ENCODE data around the gene CACHD1.

Gene CACHD1

GRCh38 chr1:64480999-64481772 lies 11.3 kb downstream of the CACHD1 start:
- no peaks in the 10 kb centered on the region for H3F3A ChIP-seq (ENCODE audit: insufficient read depth)
- H3K9me2 ChIP-seq (replicated peaks; ENCODE audit: insufficient read depth, low read length) = no peaks in the 10 kb centered on the region; the same call in 1 of the 2 replicates
- no peak overlapping the region for H3K4me3 ChIP-seq (ENCODE audit: insufficient read depth, low read length, poor library complexity, severe bottlenecking)
- H3K4me2 ChIP-seq (ENCODE audit: low read depth, low read length, poor library complexity, severe bottlenecking) = no peak overlapping the region
- no peak overlapping the region for H2AFZ ChIP-seq (ENCODE audit: low read depth, low read length, severe bottlenecking)
- no peaks in the 10 kb centered on the region for H3K79me2 ChIP-seq (ENCODE audit: insufficient read depth, low read length)
- no peaks in the 10 kb centered on the region for H3K36me3 ChIP-seq (ENCODE audit: low read length)
- no peak overlapping the region for H3K9ac ChIP-seq (ENCODE audit: low read length)
- no peaks in the 10 kb centered on the region for H4K20me1 ChIP-seq (ENCODE audit: low read depth, low read length)
- no peaks in the 10 kb centered on the region for H3K9me3 ChIP-seq (ENCODE audit: insufficient read depth, low read length)
- TF ChIP-seq CTCF (IDR thresholded peaks at IDR 0.05; ENCODE audit: insufficient read depth, low read length, poor library complexity, severe bottlenecking) (no peak), EZH2phosphoT487 (conservative IDR thresholded peaks at IDR 0.05; ENCODE audit: low read length) (no peak)
- no peak overlapping the region for H3K27ac ChIP-seq (ENCODE audit: low read depth, low read length)
- H3K27me3 ChIP-seq (ENCODE audit: low read length) = no peaks in the 10 kb centered on the region

- H3K27ac ChIP-seq (ENCODE audit: low read depth, low read length) = no peak overlapping the region
- H3K9me3 ChIP-seq (ENCODE audit: insufficient read depth, low read length) = no peaks in the 10 kb centered on the region
- H2AFZ ChIP-seq (ENCODE audit: low read depth, low read length, severe bottlenecking) = no peak overlapping the region
- H3K79me2 ChIP-seq (ENCODE audit: insufficient read depth, low read length) = no peaks in the 10 kb centered on the region
- no peaks in the 10 kb centered on the region; the same call in 1 of the 2 replicates for H3K9me2 ChIP-seq (replicated peaks; ENCODE audit: insufficient read depth, low read length)
- H3F3A ChIP-seq (ENCODE audit: insufficient read depth) = no peaks in the 10 kb centered on the region
- no peak for TF ChIP-seq CTCF (IDR thresholded peaks at IDR 0.05; ENCODE audit: insufficient read depth, low read length, poor library complexity, severe bottlenecking)
- no peak for TF ChIP-seq EZH2phosphoT487 (conservative IDR thresholded peaks at IDR 0.05; ENCODE audit: low read length)
- H3K9ac ChIP-seq (ENCODE audit: low read length) = no peak overlapping the region
- no peak overlapping the region for H3K4me3 ChIP-seq (ENCODE audit: insufficient read depth, low read length, poor library complexity, severe bottlenecking)
- H3K36me3 ChIP-seq (ENCODE audit: low read length) = no peaks in the 10 kb centered on the region
- H3K4me2 ChIP-seq (ENCODE audit: low read depth, low read length, poor library complexity, severe bottlenecking) = no peak overlapping the region
- H4K20me1 ChIP-seq (ENCODE audit: low read depth, low read length) = no peaks in the 10 kb centered on the region
- H3K27me3 ChIP-seq (ENCODE audit: low read length) = no peaks in the 10 kb centered on the region
These were observed 12.2 kb downstream of the CACHD1 start for GRCh38 chr1:64482128-64482527.

GRCh38 chr1:64482720-64483119 lies 12.8 kb downstream of the CACHD1 start:
- Histone ChIP-seq H3K4me2 (ENCODE audit: low read depth, low read length, poor library complexity, severe bottlenecking) (no peak overlapping the region), H4K20me1 (ENCODE audit: low read depth, low read length) (no peaks in the 10 kb centered on the region), H3K79me2 (ENCODE audit: insufficient read depth, low read length) (no peaks in the 10 kb centered on the region), H3K27ac (ENCODE audit: low read depth, low read length) (no peak overlapping the region), H3K36me3 (ENCODE audit: low read length) (no peaks in the 10 kb centered on the region), H3K4me3 (ENCODE audit: insufficient read depth, low read length, poor library complexity, severe bottlenecking) (no peak overlapping the region), H3K9me3 (ENCODE audit: insufficient read depth, low read length) (no peaks in the 10 kb centered on the region), H3K27me3 (ENCODE audit: low read length) (no peaks in the 10 kb centered on the region), H3K9ac (ENCODE audit: low read length) (no peak overlapping the region), H3F3A (ENCODE audit: insufficient read depth) (no peaks in the 10 kb centered on the region), H2AFZ (ENCODE audit: low read depth, low read length, severe bottlenecking) (no peak overlapping the region), H3K9me2 (replicated peaks; ENCODE audit: insufficient read depth, low read length) (no peaks in the 10 kb centered on the region; the same call in 1 of the 2 replicates)
- TF ChIP-seq EZH2phosphoT487 (conservative IDR thresholded peaks at IDR 0.05; ENCODE audit: low read length) = no peak
- TF ChIP-seq CTCF (IDR thresholded peaks at IDR 0.05; ENCODE audit: insufficient read depth, low read length, poor library complexity, severe bottlenecking) = no peak

All from SU-DHL-6 (cell line).